ENCODE data around the gene CTNND2. TPM values are rescaled to one million over a fixed set of nuclear protein-coding genes. Genes with fewer than 3 reads are reported as not detected.

The CTNND2 gene
- total RNA-seq, 2 experiments from 2014 or later: not detected

GRCh38 chr5:11640158-11640873 is 263.9 kb downstream of the CTNND2 start:
- CTCF ChIA-PET: no interaction called here
- intact Hi-C loops (cut with micrococcal nuclease): no loop called here
- H3K27me3 Mint-ChIP-seq: no peaks in the 10 kb centered on the region
- H3K4me3 Mint-ChIP-seq: no peak overlapping the region
- peaks cover 1% of the 10 kb centered on the region for H3K9me3 Mint-ChIP-seq
- ATAC-seq (no peak), DNase-seq (no peak)
- POLR2A ChIA-PET: no interaction called here
- no peaks in the 10 kb centered on the region for H3K36me3 Mint-ChIP-seq (ENCODE audit: low read depth)
- TF ChIP-seq CTCF (IDR thresholded peaks at IDR 0.05): no peak
- no peak overlapping the region for H3K27ac Mint-ChIP-seq
- H3K4me1 Mint-ChIP-seq (ENCODE audit: low read depth): no peaks in the 10 kb centered on the region

GRCh38 chr5:11622785-11623184 is 281.5 kb downstream of the CTNND2 start:
- no peak for ATAC-seq
- CTCF ChIA-PET: no interaction called here
- no peaks in the 10 kb centered on the region for H3K27me3 Mint-ChIP-seq
- H3K4me1 Mint-ChIP-seq (ENCODE audit: low read depth): no peaks in the 10 kb centered on the region
- H3K36me3 Mint-ChIP-seq (ENCODE audit: low read depth): no peaks in the 10 kb centered on the region
- H3K27ac Mint-ChIP-seq: no peak overlapping the region
- intact Hi-C loops (cut with micrococcal nuclease): no loop called here
- POLR2A ChIA-PET: no interaction called here
- TF ChIP-seq CTCF (IDR thresholded peaks at IDR 0.05): no peak
- H3K4me3 Mint-ChIP-seq: no peak overlapping the region
- peaks cover 6% of the 10 kb centered on the region for H3K9me3 Mint-ChIP-seq
- no peak for DNase-seq

GRCh38 chr5:11620172-11620571 is 284.1 kb downstream of the CTNND2 start:
- intact Hi-C loops (cut with micrococcal nuclease): no loop called here
- H3K9me3 Mint-ChIP-seq: peaks cover 6% of the 10 kb centered on the region
- H3K27ac Mint-ChIP-seq: no peak overlapping the region
- no peaks in the 10 kb centered on the region for H3K4me1 Mint-ChIP-seq (ENCODE audit: low read depth)
- POLR2A ChIA-PET: no interaction called here
- no peaks in the 10 kb centered on the region for H3K27me3 Mint-ChIP-seq
- TF ChIP-seq CTCF (IDR thresholded peaks at IDR 0.05): no peak
- DNase-seq (no peak), ATAC-seq (no peak)
- no peaks in the 10 kb centered on the region for H3K36me3 Mint-ChIP-seq (ENCODE audit: low read depth)
- no peak overlapping the region for H3K4me3 Mint-ChIP-seq
- CTCF ChIA-PET: no interaction called here

- POLR2A ChIA-PET: no interaction called here
- no peak overlapping the region for H3K27ac Mint-ChIP-seq
- no peak for ATAC-seq
Observed at GRCh38 chr5:11619339-11620024, 284.8 kb downstream of the CTNND2 start.

More at GRCh38 chr5:11619339-11620024, 284.8 kb downstream of the CTNND2 start:
- intact Hi-C loops (cut with micrococcal nuclease): no loop called here
- H3K9me3 Mint-ChIP-seq: peaks cover 6% of the 10 kb centered on the region
- CTCF ChIA-PET: no interaction called here
- no peak overlapping the region for H3K4me3 Mint-ChIP-seq
- no peak for TF ChIP-seq CTCF (IDR thresholded peaks at IDR 0.05)
- no peaks in the 10 kb centered on the region for H3K27me3 Mint-ChIP-seq
- no peaks in the 10 kb centered on the region for H3K36me3 Mint-ChIP-seq (ENCODE audit: low read depth)
- no peaks in the 10 kb centered on the region for H3K4me1 Mint-ChIP-seq (ENCODE audit: low read depth)
- DNase-seq: no peak

All from activated CD8-positive, alpha-beta T cell treated with anti-CD3 and anti-CD28 coated beads for 36 hours (primary cell).